GM19324 (cell line): ENCODE data around the gene REPS2.

Source experiments
- ATAC-seq: cut with Tn5 transposase; IDR thresholded peaks from one replicate; pipeline ENCODE4 v1.9.1; 2021; ENCODE audit warnings: mild to moderate bottlenecking, moderate library complexity; ENCODE audit not compliant: unreplicated experiment, low FRiP score

The REPS2 gene

GRCh38 chrX:17031827-17032226 lies 85.4 kb downstream of the REPS2 start:
- ATAC-seq = no peak

GRCh38 chrX:17032351-17032750 lies 85.9 kb downstream of the REPS2 start:
- ATAC-seq = no peak

- no peak for ATAC-seq
Observed at GRCh38 chrX:17033225-17033624, 86.8 kb downstream of the REPS2 start.

- ATAC-seq = no peak
Observed at GRCh38 chrX:17035111-17035510, 88.7 kb downstream of the REPS2 start.

- no peak for ATAC-seq
Observed at GRCh38 chrX:17036171-17036961, 89.9 kb downstream of the REPS2 start.

- ATAC-seq = no peak
Observed at GRCh38 chrX:17038277-17038676, 91.8 kb downstream of the REPS2 start.

- no peak for ATAC-seq
Observed at GRCh38 chrX:17038681-17039161, 92.3 kb downstream of the REPS2 start.

- ATAC-seq = no peak
Observed at GRCh38 chrX:17039826-17040225, 93.4 kb downstream of the REPS2 start.

- no peak for ATAC-seq
Observed at GRCh38 chrX:17040711-17041110, 94.3 kb downstream of the REPS2 start.

- no peak for ATAC-seq
Observed at GRCh38 chrX:17042037-17042436, 95.6 kb downstream of the REPS2 start.

- no peak for ATAC-seq
Observed at GRCh38 chrX:17046478-17047097, 100.1 kb downstream of the REPS2 start.

- ATAC-seq = no peak
Observed at GRCh38 chrX:17047224-17047623, 100.8 kb downstream of the REPS2 start.

- no peak for ATAC-seq
Observed at GRCh38 chrX:17052210-17052609, 105.8 kb downstream of the REPS2 start.

GRCh38 chrX:17052793-17053192 lies 106.3 kb downstream of the REPS2 start:
- ATAC-seq = no peak

- no peak for ATAC-seq
Observed at GRCh38 chrX:17053502-17053901, 107.0 kb downstream of the REPS2 start.

GRCh38 chrX:17056868-17057608 lies 110.6 kb downstream of the REPS2 start:
- no peak for ATAC-seq

- no peak for ATAC-seq
Observed at GRCh38 chrX:17062065-17062464, 115.6 kb downstream of the REPS2 start.

GRCh38 chrX:17065100-17065499 lies 118.6 kb downstream of the REPS2 start:
- ATAC-seq = no peak

- no peak for ATAC-seq
Observed at GRCh38 chrX:17067534-17067933, 121.1 kb downstream of the REPS2 start.

- ATAC-seq = no peak
Observed at GRCh38 chrX:17072301-17072700, 125.8 kb downstream of the REPS2 start.

GRCh38 chrX:17072721-17073230 lies 126.3 kb downstream of the REPS2 start:
- no peak for ATAC-seq
